ENCODE measurements around the gene ADRM1. TPM values are rescaled to one million over a fixed set of nuclear protein-coding genes. Genes with fewer than 3 reads are reported as not detected.

Gene ADRM1
- total and polyA plus RNA-seq, 12 donors = 67.7 to 192 (median 74.7) TPM

DNA sequence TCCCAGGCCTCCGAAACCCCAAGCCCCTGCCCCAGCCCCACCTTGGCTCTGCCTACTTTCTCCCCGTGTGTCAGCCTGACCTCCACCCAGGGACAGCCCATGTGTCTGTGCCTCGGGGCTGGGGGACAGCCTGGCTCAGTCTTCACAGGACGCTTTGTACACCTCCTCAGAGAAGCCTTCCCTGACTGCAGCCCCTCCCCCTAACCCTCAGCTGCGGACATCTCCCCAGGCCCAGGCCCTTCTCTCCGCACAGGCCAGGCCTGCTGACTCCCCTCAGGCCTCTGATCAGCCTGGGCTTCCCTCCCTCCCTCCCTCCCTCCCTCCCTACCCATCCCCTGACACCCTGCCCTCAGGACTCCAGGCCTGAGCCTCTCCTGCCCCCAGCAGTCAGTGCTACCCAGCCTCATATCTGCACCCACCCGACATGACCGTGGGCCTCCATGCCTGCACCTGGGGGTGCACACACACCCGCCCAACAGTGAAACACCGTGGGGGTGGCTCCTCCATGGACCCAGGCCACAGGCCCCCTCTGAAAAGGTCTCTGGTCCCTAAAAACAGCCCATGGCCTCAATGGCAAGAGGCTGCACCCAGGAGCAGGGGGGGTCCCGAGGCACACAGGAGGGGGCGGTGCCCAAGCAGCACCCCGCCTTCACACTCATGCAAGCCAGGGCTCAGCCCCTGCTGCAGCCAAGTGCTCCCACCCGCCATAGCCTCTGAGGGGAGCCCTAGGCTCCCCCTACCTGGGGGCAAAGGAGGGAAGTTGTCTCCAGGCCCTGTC lies 51.4 kb downstream of the ADRM1 start:
- Histone ChIP-seq H3K27ac (peak overlapping the region; percentile 73 to 98 (median 93)), H3K4me3 (no peak overlapping the region), H3K36me3 (peaks cover 3 to 36% (median 15%) of the 10 kb centered on the region in 9 donors), H3K4me1 (peaks cover 49 to 73% (median 62%) of the 10 kb centered on the region in 9 donors), H3K9me3 (peaks cover 0 to under 1% (median 0%) of the 10 kb centered on the region in 11 donors), H3K27me3 (peaks cover 0 to 12% (median 0%) of the 10 kb centered on the region in 7 donors)
- TF ChIP-seq, protein P1, sequence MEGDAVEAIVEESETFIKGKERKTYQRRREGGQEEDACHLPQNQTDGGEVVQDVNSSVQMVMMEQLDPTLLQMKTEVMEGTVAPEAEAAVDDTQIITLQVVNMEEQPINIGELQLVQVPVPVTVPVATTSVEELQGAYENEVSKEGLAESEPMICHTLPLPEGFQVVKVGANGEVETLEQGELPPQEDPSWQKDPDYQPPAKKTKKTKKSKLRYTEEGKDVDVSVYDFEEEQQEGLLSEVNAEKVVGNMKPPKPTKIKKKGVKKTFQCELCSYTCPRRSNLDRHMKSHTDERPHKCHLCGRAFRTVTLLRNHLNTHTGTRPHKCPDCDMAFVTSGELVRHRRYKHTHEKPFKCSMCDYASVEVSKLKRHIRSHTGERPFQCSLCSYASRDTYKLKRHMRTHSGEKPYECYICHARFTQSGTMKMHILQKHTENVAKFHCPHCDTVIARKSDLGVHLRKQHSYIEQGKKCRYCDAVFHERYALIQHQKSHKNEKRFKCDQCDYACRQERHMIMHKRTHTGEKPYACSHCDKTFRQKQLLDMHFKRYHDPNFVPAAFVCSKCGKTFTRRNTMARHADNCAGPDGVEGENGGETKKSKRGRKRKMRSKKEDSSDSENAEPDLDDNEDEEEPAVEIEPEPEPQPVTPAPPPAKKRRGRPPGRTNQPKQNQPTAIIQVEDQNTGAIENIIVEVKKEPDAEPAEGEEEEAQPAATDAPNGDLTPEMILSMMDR (IDR thresholded peaks at IDR 0.05) = no peak
- ATAC-seq (no peak), DNase-seq (peak in 1 of 2 donors; percentile 20)
- WGBS, 2 donors = 73 to 81% methylated on average over 13 to 14 of the region's 14 CpGs
- intact Hi-C loops (cut with DNase I) = loop anchor here in 2 of 10 donors (5.0 kb wide), 2 partner anchors 37 to 47 kb away; no protein-coding TSS in a partner anchor

DNA sequence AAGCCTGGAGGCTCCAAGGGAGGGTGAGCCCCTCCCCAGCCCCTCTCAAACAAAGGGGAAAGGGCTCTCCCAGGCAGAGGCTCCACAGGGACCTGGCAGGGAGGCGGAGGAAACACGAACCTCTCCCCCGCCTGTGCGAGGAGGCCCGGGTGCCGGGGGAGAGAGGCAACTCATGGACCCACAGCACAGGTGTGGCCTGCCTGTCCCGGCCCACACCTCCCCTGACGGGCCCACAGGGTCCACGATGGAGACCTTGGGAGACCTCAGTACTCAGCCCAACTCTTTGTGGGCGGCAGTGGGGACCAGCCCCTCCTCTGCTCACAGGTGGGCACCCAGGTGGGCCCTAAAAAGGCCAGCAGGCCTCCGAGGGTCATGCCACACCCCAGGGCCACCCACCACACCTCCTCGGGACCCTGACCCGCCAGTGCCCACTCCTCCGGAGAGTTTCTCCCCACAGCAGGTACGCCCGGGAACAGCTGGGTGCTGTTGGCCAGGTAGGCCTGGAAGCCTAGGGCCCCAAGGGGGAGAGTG lies 52.1 kb downstream of the ADRM1 start:
- H3K27me3 ChIP-seq = peaks cover 0 to 12% (median 0%) of the 10 kb centered on the region in 7 donors
- ATAC-seq (no peak), DNase-seq (peak in 1 of 2 donors; percentile 10)
- TF ChIP-seq, protein P1 (IDR thresholded peaks at IDR 0.05) = no peak
- peaks cover 54 to 80% (median 68%) of the 10 kb centered on the region in 9 donors for H3K4me1 ChIP-seq
- WGBS, 2 donors = 54 to 59% methylated on average over 16 of the region's 16 CpGs
- intact Hi-C loops (cut with DNase I) = loop anchor here in 2 of 10 donors (5.0 kb wide), 2 partner anchors 38 to 48 kb away; no protein-coding TSS in a partner anchor
- peaks cover 3 to 32% (median 15%) of the 10 kb centered on the region in 9 donors for H3K36me3 ChIP-seq
- H3K27ac ChIP-seq = peak overlapping the region; percentile 77 to 98 (median 93)
- peak overlapping the region in 7 of 10 donors; percentile 4 to 44 (median 42) for H3K4me3 ChIP-seq
- H3K9me3 ChIP-seq = no peaks in the 10 kb centered on the region

DNA sequence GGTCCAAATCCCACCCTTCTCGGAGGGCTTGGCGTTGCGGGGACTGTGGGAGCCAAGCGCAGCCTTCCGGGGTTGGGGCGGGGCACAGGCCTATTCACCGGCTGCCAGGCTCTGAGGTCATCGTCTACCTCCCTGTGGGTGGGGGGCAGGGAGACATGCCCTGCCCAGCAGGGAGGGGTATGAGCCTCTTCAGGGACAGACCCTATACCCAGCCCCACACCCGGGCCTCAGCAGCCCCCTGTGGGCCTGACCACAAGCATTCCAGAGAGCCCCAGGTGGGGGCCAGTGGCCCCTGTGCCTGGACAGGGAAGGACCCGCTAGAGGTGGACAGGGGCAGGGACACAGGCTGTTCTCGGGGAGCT lies 52.7 kb downstream of the ADRM1 start:
- Histone ChIP-seq H3K4me1 (peaks cover 54 to 83% (median 68%) of the 10 kb centered on the region in 9 donors), H3K9me3 (no peaks in the 10 kb centered on the region), H3K27ac (peak overlapping the region; percentile 77 to 98 (median 93)), H3K36me3 (peaks cover 3 to 26% (median 13%) of the 10 kb centered on the region in 9 donors), H3K27me3 (peaks cover 0 to 12% (median 0%) of the 10 kb centered on the region in 7 donors), H3K4me3 (peak overlapping the region in 8 of 10 donors; percentile 4 to 44 (median 40))
- 7 to 11% methylated on average over 11 of the region's 11 CpGs for WGBS, 2 donors
- ATAC-seq = peak; percentile 8 to 54 (median 30)
- TF ChIP-seq, protein P1 (IDR thresholded peaks at IDR 0.05) = no peak
- peak; percentile 68 to 69 for DNase-seq
- intact Hi-C loops (cut with DNase I) = no loop called here

DNA sequence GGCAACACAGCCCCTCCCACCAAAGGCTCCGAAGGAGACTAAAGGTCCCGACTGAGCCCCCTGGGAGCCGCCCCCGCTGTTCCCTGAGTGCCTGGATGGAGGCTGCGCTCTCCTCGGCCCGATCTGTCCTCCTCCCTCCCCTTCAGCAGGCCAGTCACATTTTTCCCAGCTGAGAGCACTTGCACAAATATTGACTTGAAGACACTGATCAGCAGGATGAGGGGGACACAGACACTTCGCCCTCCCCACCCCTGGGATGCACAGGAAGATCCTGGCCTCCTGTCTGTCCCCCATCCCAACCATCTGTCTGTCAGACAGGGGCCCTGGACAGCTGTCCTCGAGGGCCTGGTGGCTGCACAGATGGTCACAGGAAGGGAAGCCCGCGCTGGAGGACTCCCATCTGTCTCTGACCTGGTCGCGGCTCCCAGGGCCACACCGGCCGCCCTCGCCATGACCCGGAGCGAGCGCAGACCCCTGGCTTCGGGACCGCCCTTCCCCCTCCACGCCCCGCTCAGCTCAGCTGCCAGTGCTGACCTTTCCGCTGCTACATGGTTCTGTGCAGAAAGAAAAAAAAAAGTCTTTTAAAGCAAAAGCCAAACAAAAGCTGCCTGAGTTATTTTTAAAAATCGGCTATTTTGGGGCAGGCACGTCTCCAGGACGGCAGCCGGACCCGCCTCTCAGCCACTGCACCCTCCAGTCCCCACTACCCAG lies 53.2 kb downstream of the ADRM1 start:
- Histone ChIP-seq H3K27ac (peak overlapping the region; percentile 77 to 98 (median 93)), H3K4me1 (peaks cover 59 to 88% (median 72%) of the 10 kb centered on the region in 9 donors), H3K27me3 (peaks cover 0 to 12% (median 0%) of the 10 kb centered on the region in 7 donors), H3K36me3 (peaks cover 0 to 21% (median 8%) of the 10 kb centered on the region in 9 donors), H3K9me3 (no peaks in the 10 kb centered on the region), H3K4me3 (peak overlapping the region in 8 of 10 donors; percentile 4 to 44 (median 40))
- peak; percentile 74 to 76 for DNase-seq
- intact Hi-C loops (cut with DNase I) = loop anchor here in 1 of 10 donors (2.0 kb wide), 1 partner anchor 25 kb away; no protein-coding TSS in a partner anchor
- TF ChIP-seq, protein P1 (IDR thresholded peaks at IDR 0.05) = no peak
- ATAC-seq = peak; percentile 2 to 48 (median 15)
- 13 to 22% methylated on average over 29 of the region's 29 CpGs for WGBS, 2 donors

Measured in heart right ventricle (tissue), 16 donors.